ENCODE data around the gene TPO. TPM values are rescaled to one million over a fixed set of nuclear protein-coding genes. Genes with fewer than 3 reads are reported as not detected.
"Not testable (repeated sequence)": the region's sequence is repeated elsewhere in the genome, so short reads cannot be mapped to it uniquely, and the experiment has no call there.

TPO gene
- total RNA-seq, 2 experiments from 2014 or later, result not detected

DNA sequence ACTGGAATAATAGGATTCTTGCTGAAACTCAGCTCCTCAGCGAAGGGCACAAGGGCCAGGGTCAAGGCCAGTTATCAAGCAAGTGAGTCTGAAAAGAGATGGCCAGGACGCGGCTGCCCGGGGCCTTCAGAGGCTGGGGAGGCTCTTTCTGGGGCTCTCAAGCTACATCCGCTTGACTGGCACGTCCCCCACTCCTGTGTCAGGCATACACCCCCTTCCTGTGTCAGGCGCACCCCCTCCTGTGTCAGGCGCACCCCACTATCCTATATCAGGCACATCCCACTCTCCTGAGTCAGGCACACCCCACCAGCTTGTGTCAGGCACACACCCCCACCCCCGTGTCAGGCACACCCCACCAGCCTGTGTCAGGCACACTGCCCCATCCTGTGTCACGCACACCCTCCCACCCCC lies 91.8 kb downstream of the TPO start:
- no peak for DNase-seq
- CTCF ChIA-PET, result interaction anchor here (1.0 kb wide), 1 partner anchor 46 kb away, joined by 4 read pairs; no protein-coding TSS in a partner anchor
- H3K36me3 Mint-ChIP-seq (ENCODE audit: low read depth), result no peaks in the 10 kb centered on the region
- H3K4me3 Mint-ChIP-seq, result no peak overlapping the region
- no peak overlapping the region for H3K27ac Mint-ChIP-seq
- no peaks in the 10 kb centered on the region for H3K9me3 Mint-ChIP-seq
- H3K27me3 Mint-ChIP-seq (ENCODE audit: low read depth), result no peaks in the 10 kb centered on the region
- peaks cover 15% of the 10 kb centered on the region for H3K4me1 Mint-ChIP-seq (ENCODE audit: low read depth)
- intact Hi-C loops (cut with micrococcal nuclease), result no loop called here

- CTCF ChIA-PET, result no interaction called here
- no peaks in the 10 kb centered on the region for H3K36me3 Mint-ChIP-seq (ENCODE audit: low read depth)
- H3K27ac Mint-ChIP-seq, result peak overlapping the region; percentile 53
- intact Hi-C loops (cut with micrococcal nuclease), result loop anchor here (10.0 kb wide), 1 partner anchor 375 kb away; no protein-coding TSS in a partner anchor
- DNase-seq, result peak; percentile 50
- peaks cover 27% of the 10 kb centered on the region for H3K4me1 Mint-ChIP-seq (ENCODE audit: low read depth)
- no peaks in the 10 kb centered on the region for H3K9me3 Mint-ChIP-seq
- H3K4me3 Mint-ChIP-seq, result no peak overlapping the region
- no peaks in the 10 kb centered on the region for H3K27me3 Mint-ChIP-seq (ENCODE audit: low read depth)
Measured at GRCh38 chr2:1509271-1510065, 96.2 kb downstream of the TPO start.

DNA sequence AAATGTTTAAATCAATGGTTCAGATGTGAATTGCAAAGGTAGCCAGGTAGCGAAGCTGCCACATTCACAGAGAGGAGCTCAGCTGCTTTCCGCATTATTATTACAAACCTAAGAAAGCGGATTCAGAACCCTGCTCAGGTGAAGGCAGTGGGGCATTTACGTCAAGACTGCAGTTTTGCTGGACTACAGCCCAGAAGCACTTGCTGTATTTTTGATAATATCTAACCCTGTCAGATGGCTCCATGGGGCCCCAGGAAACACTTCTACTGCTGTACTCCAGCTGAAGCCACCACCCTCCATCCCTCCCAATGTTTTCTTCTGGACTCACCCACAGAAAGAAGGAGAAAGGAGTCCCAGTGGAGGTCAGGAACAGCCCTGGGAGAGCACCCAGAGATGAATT lies 96.9 kb downstream of the TPO start:
- Mint-ChIP-seq H3K27ac (no peak overlapping the region), H3K9me3 (no peaks in the 10 kb centered on the region), H3K4me1 (ENCODE audit: low read depth) (peaks cover 27% of the 10 kb centered on the region), H3K36me3 (ENCODE audit: low read depth) (no peaks in the 10 kb centered on the region), H3K27me3 (ENCODE audit: low read depth) (no peaks in the 10 kb centered on the region), H3K4me3 (no peak overlapping the region)
- no peak for DNase-seq
- CTCF ChIA-PET, result no interaction called here
- intact Hi-C loops (cut with micrococcal nuclease), result loop anchor here (10.0 kb wide), 1 partner anchor 375 kb away; no protein-coding TSS in a partner anchor

DNA sequence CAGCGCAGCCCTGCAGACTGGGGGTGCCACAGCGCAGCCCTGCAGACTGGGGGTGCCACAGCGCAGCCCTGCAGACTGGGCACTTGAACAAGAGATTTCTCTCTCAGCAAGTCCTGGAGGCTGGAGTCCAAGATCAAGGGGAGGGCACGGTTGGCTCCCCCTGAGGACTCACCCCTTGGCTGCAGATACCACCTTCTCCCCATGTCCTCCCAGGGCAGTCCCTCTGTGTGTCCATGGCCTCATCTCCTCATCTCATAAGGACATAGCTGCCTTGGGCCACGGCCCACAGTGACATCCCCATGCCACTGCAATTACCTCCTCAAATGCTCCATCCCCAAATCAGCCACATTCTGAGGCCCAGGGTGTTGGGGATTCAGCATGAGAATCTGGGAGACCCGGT lies 98.2 kb downstream of the TPO start:
- no peaks in the 10 kb centered on the region for H3K36me3 Mint-ChIP-seq (ENCODE audit: low read depth)
- H3K4me1 Mint-ChIP-seq (ENCODE audit: low read depth), result peaks cover 27% of the 10 kb centered on the region
- no peak for DNase-seq
- no peaks in the 10 kb centered on the region for H3K9me3 Mint-ChIP-seq
- CTCF ChIA-PET, result no interaction called here
- no peak overlapping the region for H3K4me3 Mint-ChIP-seq
- intact Hi-C loops (cut with micrococcal nuclease), result loop anchor here (10.0 kb wide), 1 partner anchor 377 kb away; no protein-coding TSS in a partner anchor
- no peaks in the 10 kb centered on the region for H3K27me3 Mint-ChIP-seq (ENCODE audit: low read depth)
- H3K27ac Mint-ChIP-seq, result no peak overlapping the region

DNA sequence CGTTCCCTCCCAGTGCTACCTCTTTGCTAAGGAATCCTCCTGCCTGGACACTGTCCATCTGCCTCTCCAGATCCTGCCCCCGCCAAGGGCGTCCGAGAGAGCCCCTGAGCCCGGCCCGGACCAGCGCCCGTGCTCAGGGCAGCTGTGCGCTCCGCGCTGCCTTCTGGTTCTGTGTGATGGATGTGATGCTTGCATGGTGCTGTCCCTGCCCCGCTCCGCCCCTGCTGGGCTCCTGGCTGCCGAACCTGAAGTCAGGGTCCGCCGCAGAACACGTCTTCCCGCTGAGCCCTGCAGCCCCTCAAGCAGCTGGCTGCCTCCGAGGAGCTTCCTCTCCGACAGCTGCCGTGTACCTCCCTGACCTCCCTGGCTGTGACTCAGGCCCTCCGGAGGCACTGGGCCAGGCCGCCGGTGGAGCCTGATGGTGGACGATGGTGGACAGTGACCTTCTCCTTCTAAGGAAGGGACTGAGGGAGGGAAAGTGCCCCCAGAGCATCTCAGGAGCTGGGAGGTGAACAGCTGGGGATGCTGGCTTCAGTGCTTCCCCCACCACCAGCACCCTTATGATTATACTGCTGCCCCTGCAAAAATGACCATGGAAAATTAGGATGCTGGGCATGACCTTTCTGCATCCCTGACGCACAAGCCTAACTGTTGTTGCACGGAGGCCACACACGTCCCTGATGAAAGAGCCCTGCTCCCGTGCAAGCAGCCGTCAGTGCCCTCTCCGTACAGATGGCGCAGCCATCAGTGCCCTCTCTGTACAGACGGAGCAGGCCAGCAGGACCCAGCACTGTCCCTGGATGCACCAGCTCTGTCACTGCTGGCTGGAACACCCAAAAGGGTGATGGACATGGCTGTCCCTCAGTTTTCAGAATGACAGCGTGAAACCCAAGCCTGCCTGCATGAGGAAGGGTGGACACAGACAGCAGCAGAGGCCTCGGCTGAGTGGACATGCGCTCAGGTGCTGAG lies 99.3 kb downstream of the TPO start:
- H3K4me3 Mint-ChIP-seq, result no peak overlapping the region
- intact Hi-C loops (cut with micrococcal nuclease), result loop anchor here (10.0 kb wide), 1 partner anchor 378 kb away; no protein-coding TSS in a partner anchor
- no peak overlapping the region for H3K27ac Mint-ChIP-seq
- no peaks in the 10 kb centered on the region for H3K9me3 Mint-ChIP-seq
- H3K36me3 Mint-ChIP-seq (ENCODE audit: low read depth), result no peaks in the 10 kb centered on the region
- no peaks in the 10 kb centered on the region for H3K27me3 Mint-ChIP-seq (ENCODE audit: low read depth)
- CTCF ChIA-PET, result no interaction called here
- peaks cover 32% of the 10 kb centered on the region for H3K4me1 Mint-ChIP-seq (ENCODE audit: low read depth)
- DNase-seq, result no peak

GRCh38 chr2:1514391-1515072 lies 101.3 kb downstream of the TPO start:
- H3K4me1 Mint-ChIP-seq (ENCODE audit: low read depth), result peaks cover 40% of the 10 kb centered on the region
- no peak overlapping the region for H3K27ac Mint-ChIP-seq
- H3K4me3 Mint-ChIP-seq, result no peak overlapping the region
- H3K36me3 Mint-ChIP-seq (ENCODE audit: low read depth), result no peaks in the 10 kb centered on the region
- no peak for DNase-seq
- intact Hi-C loops (cut with micrococcal nuclease), result loop anchor here (10.0 kb wide), 1 partner anchor 380 kb away; no protein-coding TSS in a partner anchor
- CTCF ChIA-PET, result no interaction called here
- no peaks in the 10 kb centered on the region for H3K27me3 Mint-ChIP-seq (ENCODE audit: low read depth)
- H3K9me3 Mint-ChIP-seq, result no peaks in the 10 kb centered on the region

DNA sequence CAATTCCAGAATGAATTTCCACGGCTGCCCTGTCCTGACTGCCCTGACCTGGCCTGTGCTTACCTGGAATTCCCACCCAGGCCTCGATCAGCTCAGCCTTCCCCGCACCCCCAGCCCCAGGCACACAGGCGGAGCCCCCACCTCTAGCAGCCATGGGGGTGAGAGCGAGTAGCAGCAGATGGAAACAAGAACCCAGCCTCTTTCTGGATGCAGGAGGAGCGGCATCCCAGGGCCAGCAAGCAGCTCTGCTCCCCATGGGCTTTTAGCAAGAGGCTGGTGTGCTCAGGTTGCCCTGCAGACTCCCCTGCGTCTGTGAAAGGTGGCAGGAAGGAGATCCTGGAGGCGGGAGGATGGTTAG lies 101.8 kb downstream of the TPO start:
- no peaks in the 10 kb centered on the region for H3K27me3 Mint-ChIP-seq (ENCODE audit: low read depth)
- intact Hi-C loops (cut with micrococcal nuclease), result loop anchor here (10.0 kb wide), 1 partner anchor 380 kb away; no protein-coding TSS in a partner anchor
- peaks cover 35% of the 10 kb centered on the region for H3K4me1 Mint-ChIP-seq (ENCODE audit: low read depth)
- CTCF ChIA-PET, result no interaction called here
- no peak for DNase-seq
- H3K27ac Mint-ChIP-seq, result no peak overlapping the region
- no peaks in the 10 kb centered on the region for H3K36me3 Mint-ChIP-seq (ENCODE audit: low read depth)
- H3K4me3 Mint-ChIP-seq, result no peak overlapping the region
- no peaks in the 10 kb centered on the region for H3K9me3 Mint-ChIP-seq

DNA sequence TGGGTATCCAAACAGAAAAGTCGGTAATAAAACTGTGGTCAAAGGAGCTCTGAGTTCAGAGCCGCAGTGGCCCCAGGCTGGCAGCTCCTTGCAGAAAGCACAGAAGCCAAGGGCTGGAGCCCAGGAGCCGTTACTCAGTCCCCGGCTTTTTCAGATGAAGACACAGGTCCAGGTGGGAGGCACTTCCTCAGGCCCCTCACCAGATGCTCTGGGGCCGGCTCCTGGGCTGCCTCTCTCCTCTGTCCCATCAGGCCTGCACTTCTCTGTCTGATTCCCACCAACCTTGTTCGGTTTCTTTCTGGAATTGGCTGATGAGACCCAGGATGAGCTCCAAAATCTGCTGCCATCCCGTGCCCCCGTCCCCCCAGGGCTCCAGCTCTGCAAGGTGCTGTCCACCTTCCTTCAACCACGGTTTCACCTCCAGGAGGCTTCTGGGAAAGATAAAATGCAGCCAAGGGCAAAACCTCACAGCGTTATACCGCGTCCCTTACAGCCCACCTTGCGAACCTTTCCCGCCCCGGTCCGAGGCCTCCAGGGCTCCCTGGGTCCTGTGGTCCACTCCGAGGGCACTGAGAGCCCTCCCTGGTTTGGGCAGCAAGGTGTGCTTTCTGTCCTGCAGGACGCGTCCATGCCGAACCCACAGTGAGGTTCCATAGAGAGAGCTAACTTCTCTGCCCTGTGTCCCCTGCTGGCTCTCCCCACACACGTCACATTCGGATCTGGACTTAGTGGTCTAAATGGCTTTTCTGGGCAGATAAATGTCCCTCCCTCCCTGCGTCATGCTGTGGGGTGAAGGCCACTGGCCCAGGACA lies 102.9 kb downstream of the TPO start:
- Mint-ChIP-seq H3K27ac (no peak overlapping the region), H3K4me1 (ENCODE audit: low read depth) (peaks cover 26% of the 10 kb centered on the region), H3K4me3 (no peak overlapping the region), H3K27me3 (ENCODE audit: low read depth) (no peaks in the 10 kb centered on the region), H3K9me3 (no peaks in the 10 kb centered on the region), H3K36me3 (ENCODE audit: low read depth) (no peaks in the 10 kb centered on the region)
- intact Hi-C loops (cut with micrococcal nuclease), result loop anchor here (10.0 kb wide), 1 partner anchor 381 kb away; no protein-coding TSS in a partner anchor
- CTCF ChIA-PET, result no interaction called here
- no peak for DNase-seq

DNA sequence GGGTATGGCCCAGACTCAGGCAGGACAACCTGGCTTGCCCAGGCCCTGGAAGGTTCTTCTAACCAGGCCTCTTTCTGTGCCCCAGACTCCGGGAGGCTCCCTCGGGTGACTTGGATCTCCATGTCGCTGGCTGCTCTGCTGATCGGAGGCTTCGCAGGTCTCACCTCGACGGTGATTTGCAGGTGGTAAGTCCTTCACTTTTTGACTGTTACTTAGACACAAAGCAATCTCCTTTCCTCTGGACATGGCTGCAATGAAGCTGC lies 103.5 kb downstream of the TPO start:
- peaks cover 23% of the 10 kb centered on the region for H3K4me1 Mint-ChIP-seq (ENCODE audit: low read depth)
- H3K36me3 Mint-ChIP-seq (ENCODE audit: low read depth), result no peaks in the 10 kb centered on the region
- no peak for DNase-seq
- H3K27me3 Mint-ChIP-seq (ENCODE audit: low read depth), result no peaks in the 10 kb centered on the region
- CTCF ChIA-PET, result no interaction called here
- no peak overlapping the region for H3K27ac Mint-ChIP-seq
- no peaks in the 10 kb centered on the region for H3K9me3 Mint-ChIP-seq
- no peak overlapping the region for H3K4me3 Mint-ChIP-seq
- intact Hi-C loops (cut with micrococcal nuclease), result loop anchor here (10.0 kb wide), 1 partner anchor 382 kb away; no protein-coding TSS in a partner anchor

GRCh38 chr2:1517291-1517690 lies 104.0 kb downstream of the TPO start:
- H3K27me3 Mint-ChIP-seq (ENCODE audit: low read depth); H3K27ac Mint-ChIP-seq; DNase-seq; H3K4me3 Mint-ChIP-seq; H3K36me3 Mint-ChIP-seq (ENCODE audit: low read depth); H3K9me3 Mint-ChIP-seq; CTCF ChIA-PET: not testable (repeated sequence)
- intact Hi-C loops (cut with micrococcal nuclease), result loop anchor here (10.0 kb wide), 1 partner anchor 382 kb away; no protein-coding TSS in a partner anchor
- peaks cover 23% of the 10 kb centered on the region for H3K4me1 Mint-ChIP-seq (ENCODE audit: low read depth)

DNA sequence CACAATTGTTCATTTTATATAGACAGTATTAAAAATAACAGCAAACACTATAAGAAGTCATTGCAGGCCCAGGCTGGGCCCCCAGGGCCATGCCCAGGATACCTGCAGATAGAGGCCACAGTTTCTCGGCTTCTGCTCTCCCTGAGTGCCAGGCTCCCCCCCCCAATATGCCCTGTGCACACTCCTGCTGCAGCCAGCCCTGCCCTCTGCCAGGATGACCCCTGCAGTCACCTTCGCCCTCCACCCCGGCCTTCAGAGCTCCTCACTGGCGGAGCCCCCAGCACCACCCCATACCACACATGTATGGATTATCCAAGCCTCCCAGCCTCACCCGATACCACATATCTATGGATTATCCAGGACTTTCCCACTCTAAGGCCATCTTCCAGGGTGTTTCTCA lies 104.5 kb downstream of the TPO start:
- intact Hi-C loops (cut with micrococcal nuclease), result loop anchor here (10.0 kb wide), 1 partner anchor 383 kb away; no protein-coding TSS in a partner anchor
- peaks cover 23% of the 10 kb centered on the region for H3K4me1 Mint-ChIP-seq (ENCODE audit: low read depth)
- no peaks in the 10 kb centered on the region for H3K27me3 Mint-ChIP-seq (ENCODE audit: low read depth)
- DNase-seq, result no peak
- CTCF ChIA-PET, result interaction anchor here (1.0 to 1.1 kb wide), 2 partner anchors 33 to 52 kb away, joined by 3 to 4 read pairs; no protein-coding TSS in a partner anchor
- peak overlapping the region; percentile 84 for H3K27ac Mint-ChIP-seq
- H3K9me3 Mint-ChIP-seq, result no peaks in the 10 kb centered on the region
- H3K36me3 Mint-ChIP-seq (ENCODE audit: low read depth), result no peaks in the 10 kb centered on the region
- H3K4me3 Mint-ChIP-seq, result no peak overlapping the region

Data from activated naive CD4-positive, alpha-beta T cell treated with anti-CD3 and anti-CD28 coated beads for 36 hours (primary cell).